Testis (tissue), 3 donors: Measurements from ENCODE around the gene MYO18A. TPM values are rescaled to one million over a fixed set of nuclear protein-coding genes. Genes with fewer than 3 reads are reported as not detected.

Experiments
- DNase-seq: peaks from one replicate; pipeline ENCODE4 v3.0.0-alpha.2; 2019
- H3K27ac ChIP-seq, 2 donors: fragments of 200-600 bp; sonication (generic); one replicate each; pipeline ENCODE4 v1.5.1; 2019
- H3K27me3 ChIP-seq: fragments of 200-600 bp; sonication (generic); one replicate; pipeline ENCODE4 v1.5.1; 2019
- H3K36me3 ChIP-seq: fragments of 200-600 bp; sonication (generic); one replicate; pipeline ENCODE4 v1.5.1; 2017; ENCODE audit warnings: low read depth; ENCODE audit errors: missing control alignments
- H3K4me1 ChIP-seq: fragments of 200-600 bp; sonication (generic); one replicate; pipeline ENCODE4 v1.5.1; 2019
- H3K4me3 ChIP-seq, 2 donors: fragments of 200-600 bp; sonication (generic); one replicate each; pipeline ENCODE4 v1.5.1; 2017 to 2019
- H3K9me3 ChIP-seq: fragments of 200-600 bp; sonication (generic); one replicate; pipeline ENCODE4 v1.5.1; 2017
- CTCF ChIP-seq, 3 experiments: fragments of 450-650 bp in 2 of 3; fragments of 200-600 bp in 1 of 3; sonication (generic) in 1 of 3; IDR thresholded peaks; one replicate each; pipeline ENCODE4 v1.5.1; 2016 to 2019; ENCODE audit warnings: antibody characterized with exemption in 3 of 3, mild to moderate bottlenecking in 2 of 3, moderate library complexity in 1 of 3
- POLR2A ChIP-seq: fragments of 450-650 bp; IDR thresholded peaks from one replicate; pipeline ENCODE4 v1.6.1; 2017; ENCODE audit warnings: antibody characterized with exemption, mild to moderate bottlenecking, moderate library complexity
- WGBS, 2 donors: methylation state at CpG; one replicate each; pipeline ENCODE4 v1.1.5; 2018; 5-methylcytosine and 5-hydroxymethylcytosine counted together
- intact Hi-C: fragments of 100-400 bp; cut with DNase I; formaldehyde crosslinking; loops from one replicate; pipeline ENCODE4 v1.15.1; 2023; ENCODE audit warnings: low total_unique reads
- polyA plus RNA-seq: library from polyadenylated mRNA; stranded (reverse); fragments of 350-450 nt; fragmentation: Illumina TruSeq; extraction: RNeasy Lipid Tissue Mini Kit (QIAGEN cat#74804); gene quantifications from one replicate; pipeline ENCODE4 v1.2.3, GENCODE V29; 2014; ENCODE audit warnings: low read depth, low replicate concordance; ENCODE audit not compliant: insufficient read depth
- total RNA-seq, 2 donors: library from RNA; depleted of rRNA; stranded (reverse); fragments of >200 nt; gene quantifications; one replicate each; pipeline ENCODE4 v1.2.3, GENCODE V29; 2016

Gene MYO18A
- total and polyA plus RNA-seq, 3 donors from 2014 or later, result 89.1 to 154 (median 91.1) TPM

- H3K4me1 ChIP-seq, result no peaks in the 10 kb centered on the region
- H3K36me3 ChIP-seq, result no peaks in the 10 kb centered on the region
- 85 to 88% methylated on average over 5 to 6 of the region's 6 CpGs for WGBS, 2 donors
- TF ChIP-seq CTCF (IDR thresholded peaks at IDR 0.05) (no peak), POLR2A (no peak)
- intact Hi-C loops, result no loop called here
- no peak overlapping the region for H3K27ac ChIP-seq
- H3K27me3 ChIP-seq, result no peaks in the 10 kb centered on the region
- no peaks in the 10 kb centered on the region for H3K9me3 ChIP-seq
- no peak overlapping the region for H3K4me3 ChIP-seq
- no peak for DNase-seq
These were observed 66.9 kb downstream of the MYO18A start for GRCh38 chr17:29113334-29113733.

DNA sequence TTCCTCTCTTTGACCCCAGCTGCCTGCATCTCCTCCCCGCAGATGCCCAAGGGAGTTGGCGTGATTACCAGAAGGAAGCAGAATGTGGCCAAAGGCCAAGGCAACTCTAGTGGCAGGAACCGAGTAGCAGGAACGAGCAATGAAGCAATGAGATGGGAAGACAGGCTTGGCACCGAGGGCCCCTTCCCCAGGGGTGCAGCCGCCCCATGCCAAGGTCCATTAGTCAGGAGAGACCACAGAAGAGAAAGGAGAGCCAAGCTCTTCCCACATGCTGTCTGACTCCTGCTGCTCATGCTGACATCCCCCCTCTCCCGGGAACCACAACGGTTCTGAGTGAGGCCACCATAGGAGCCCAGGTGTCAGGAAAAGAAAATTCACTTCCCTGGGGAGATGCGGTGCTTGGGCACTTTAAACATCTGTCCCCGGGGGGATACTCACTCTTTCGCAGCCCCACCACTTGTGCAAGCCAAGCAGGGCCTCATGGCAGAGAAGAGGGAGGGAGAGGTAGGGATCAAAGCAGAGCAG, 67.4 kb downstream of the MYO18A start:
- TF ChIP-seq CTCF (IDR thresholded peaks at IDR 0.05), result no peak
- no peak for TF ChIP-seq POLR2A
- peaks cover 5% of the 10 kb centered on the region for H3K4me1 ChIP-seq
- whole genome bisulfite sequencing, 2 donors, result 60 to 68% methylated on average over 11 of the region's 11 CpGs
- intact Hi-C loops, result no loop called here
- no peak overlapping the region for H3K27ac ChIP-seq
- no peaks in the 10 kb centered on the region for H3K36me3 ChIP-seq
- no peaks in the 10 kb centered on the region for H3K27me3 ChIP-seq
- H3K4me3 ChIP-seq, result no peak overlapping the region
- no peaks in the 10 kb centered on the region for H3K9me3 ChIP-seq
- no peak for DNase-seq

- no peak overlapping the region for H3K4me3 ChIP-seq
- no peaks in the 10 kb centered on the region for H3K27me3 ChIP-seq
- intact Hi-C loops, result no loop called here
- 46 to 49% methylated on average over 14 to 20 of the region's 20 CpGs for WGBS, 2 donors
- no peaks in the 10 kb centered on the region for H3K9me3 ChIP-seq
- TF ChIP-seq CTCF (IDR thresholded peaks at IDR 0.05) (peak; percentile 71 to 82 (median 74)), POLR2A (no peak)
- no peaks in the 10 kb centered on the region for H3K36me3 ChIP-seq
- DNase-seq, result peak; percentile 66
- H3K4me1 ChIP-seq, result peaks cover 7% of the 10 kb centered on the region
- no peak overlapping the region for H3K27ac ChIP-seq
These were observed 68.2 kb downstream of the MYO18A start for GRCh38 chr17:29111816-29112499.

DNA sequence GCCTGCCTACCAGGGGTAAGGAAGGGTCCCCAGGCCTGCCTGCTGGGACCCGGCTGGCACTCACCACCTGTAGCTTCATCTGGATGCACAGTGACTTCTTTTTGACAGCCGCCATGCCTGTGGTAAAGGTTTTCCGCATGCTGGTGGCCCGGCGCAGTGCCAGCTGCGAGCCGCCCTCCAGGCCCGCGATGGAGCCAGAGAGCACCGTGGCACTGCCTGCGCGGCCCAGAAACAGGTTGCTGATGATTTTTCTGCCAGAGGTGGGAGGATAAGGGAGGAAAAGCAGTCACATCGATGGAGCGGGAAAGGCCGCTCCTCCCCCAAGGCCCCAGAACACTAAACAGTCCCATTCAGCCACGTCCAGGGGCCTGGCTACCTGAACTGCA, 69.8 kb downstream of the MYO18A start:
- peaks cover 7% of the 10 kb centered on the region for H3K4me1 ChIP-seq
- intact Hi-C loops, result no loop called here
- DNase-seq, result no peak
- WGBS, 2 donors, result 84 to 94% methylated on average over 16 of the region's 16 CpGs
- TF ChIP-seq CTCF (IDR thresholded peaks at IDR 0.05), result no peak
- TF ChIP-seq POLR2A, result no peak
- H3K4me3 ChIP-seq, result no peak overlapping the region
- no peaks in the 10 kb centered on the region for H3K9me3 ChIP-seq
- no peaks in the 10 kb centered on the region for H3K27me3 ChIP-seq
- no peak overlapping the region for H3K27ac ChIP-seq
- H3K36me3 ChIP-seq, result no peaks in the 10 kb centered on the region
